HG03039 (cell line): ENCODE results near the gene SLC15A2.
"Not testable (repeated sequence)": the region's sequence is repeated elsewhere in the genome, so short reads cannot be mapped to it uniquely, and the experiment has no call there.

ENCODE experiments used
- ATAC-seq: cut with Tn5 transposase; IDR thresholded peaks from one replicate; pipeline ENCODE4 v1.9.1; 2021; ENCODE audit warnings: mild to moderate bottlenecking, moderate library complexity; ENCODE audit not compliant: unreplicated experiment

The SLC15A2 gene

GRCh38 chr3:121918779-121919483 lies 24.7 kb downstream of the SLC15A2 start:
- ATAC-seq, result no peak

- no peak for ATAC-seq
Measured at GRCh38 chr3:121924734-121925133, 30.5 kb downstream of the SLC15A2 start.

GRCh38 chr3:121926380-121926779 lies 32.2 kb downstream of the SLC15A2 start:
- no peak for ATAC-seq

- not testable (repeated sequence) for ATAC-seq
Measured at GRCh38 chr3:121938141-121938855, 44.1 kb downstream of the SLC15A2 start.

GRCh38 chr3:121941592-121941991 lies 47.4 kb downstream of the SLC15A2 start:
- ATAC-seq, result no peak

GRCh38 chr3:121942116-121942786 lies 48.0 kb downstream of the SLC15A2 start:
- ATAC-seq, result no peak

GRCh38 chr3:121943431-121943830 lies 49.2 kb downstream of the SLC15A2 start:
- ATAC-seq, result no peak

- ATAC-seq, result no peak
Measured at GRCh38 chr3:121948641-121949040, 54.4 kb downstream of the SLC15A2 start.

GRCh38 chr3:121951291-121951919 lies 57.2 kb downstream of the SLC15A2 start:
- no peak for ATAC-seq

- ATAC-seq, result no peak
Measured at GRCh38 chr3:121956363-121956762, 62.2 kb downstream of the SLC15A2 start.

- no peak for ATAC-seq
Measured at GRCh38 chr3:121957674-121958415, 63.6 kb downstream of the SLC15A2 start.

GRCh38 chr3:121958801-121959200 lies 64.6 kb downstream of the SLC15A2 start:
- ATAC-seq, result no peak

- no peak for ATAC-seq
Measured at GRCh38 chr3:121961283-121961682, 67.1 kb downstream of the SLC15A2 start.

- ATAC-seq, result no peak
Measured at GRCh38 chr3:121962443-121962842, 68.2 kb downstream of the SLC15A2 start.

- ATAC-seq, result no peak
Measured at GRCh38 chr3:121963608-121964007, 69.4 kb downstream of the SLC15A2 start.

GRCh38 chr3:121969631-121970030 lies 75.4 kb downstream of the SLC15A2 start:
- no peak for ATAC-seq

GRCh38 chr3:121970047-121970446 lies 75.8 kb downstream of the SLC15A2 start:
- no peak for ATAC-seq

- no peak for ATAC-seq
Measured at GRCh38 chr3:121974601-121975111, 80.5 kb downstream of the SLC15A2 start.

- ATAC-seq, result no peak
Measured at GRCh38 chr3:121975702-121976302, 81.6 kb downstream of the SLC15A2 start.

GRCh38 chr3:121976727-121977126 lies 82.5 kb downstream of the SLC15A2 start:
- ATAC-seq, result no peak
